VCaP (cell line): ENCODE measurements around the gene PAPPA.

ENCODE experiments used
- H3K27ac ChIP-seq: fragments of 450-650 bp; 2 replicates; pipeline ENCODE4 v1.5.1; 2017
- TF ChIP-seq, protein P1 (sequence below): fragments of 450-650 bp; conservative IDR thresholded peaks from 2 replicates; pipeline ENCODE4 v1.5.1; 2017; ENCODE audit warnings: mild to moderate bottlenecking, moderate library complexity

Gene PAPPA

DNA sequence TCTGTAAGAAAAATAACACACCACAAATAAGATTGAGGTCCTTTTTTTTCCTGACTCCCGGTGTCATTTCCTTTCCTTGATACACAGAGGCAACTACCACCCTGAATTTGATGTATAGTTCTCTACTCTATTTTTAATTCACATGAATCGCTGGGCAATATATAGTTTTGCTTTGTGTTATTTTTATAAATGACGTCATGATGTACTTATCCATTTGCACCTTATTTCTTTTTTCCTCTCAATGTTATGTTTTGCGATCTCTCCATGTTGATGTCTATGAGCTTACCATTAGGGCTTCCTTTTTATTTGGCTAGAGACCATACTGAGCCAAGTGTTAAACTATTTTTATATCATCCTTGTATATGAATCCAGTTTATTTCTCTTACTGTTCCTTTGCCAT, 175.9 kb downstream of the PAPPA start:
- no peak overlapping the region for H3K27ac ChIP-seq
- TF ChIP-seq, protein P1, sequence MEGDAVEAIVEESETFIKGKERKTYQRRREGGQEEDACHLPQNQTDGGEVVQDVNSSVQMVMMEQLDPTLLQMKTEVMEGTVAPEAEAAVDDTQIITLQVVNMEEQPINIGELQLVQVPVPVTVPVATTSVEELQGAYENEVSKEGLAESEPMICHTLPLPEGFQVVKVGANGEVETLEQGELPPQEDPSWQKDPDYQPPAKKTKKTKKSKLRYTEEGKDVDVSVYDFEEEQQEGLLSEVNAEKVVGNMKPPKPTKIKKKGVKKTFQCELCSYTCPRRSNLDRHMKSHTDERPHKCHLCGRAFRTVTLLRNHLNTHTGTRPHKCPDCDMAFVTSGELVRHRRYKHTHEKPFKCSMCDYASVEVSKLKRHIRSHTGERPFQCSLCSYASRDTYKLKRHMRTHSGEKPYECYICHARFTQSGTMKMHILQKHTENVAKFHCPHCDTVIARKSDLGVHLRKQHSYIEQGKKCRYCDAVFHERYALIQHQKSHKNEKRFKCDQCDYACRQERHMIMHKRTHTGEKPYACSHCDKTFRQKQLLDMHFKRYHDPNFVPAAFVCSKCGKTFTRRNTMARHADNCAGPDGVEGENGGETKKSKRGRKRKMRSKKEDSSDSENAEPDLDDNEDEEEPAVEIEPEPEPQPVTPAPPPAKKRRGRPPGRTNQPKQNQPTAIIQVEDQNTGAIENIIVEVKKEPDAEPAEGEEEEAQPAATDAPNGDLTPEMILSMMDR: no peak

DNA sequence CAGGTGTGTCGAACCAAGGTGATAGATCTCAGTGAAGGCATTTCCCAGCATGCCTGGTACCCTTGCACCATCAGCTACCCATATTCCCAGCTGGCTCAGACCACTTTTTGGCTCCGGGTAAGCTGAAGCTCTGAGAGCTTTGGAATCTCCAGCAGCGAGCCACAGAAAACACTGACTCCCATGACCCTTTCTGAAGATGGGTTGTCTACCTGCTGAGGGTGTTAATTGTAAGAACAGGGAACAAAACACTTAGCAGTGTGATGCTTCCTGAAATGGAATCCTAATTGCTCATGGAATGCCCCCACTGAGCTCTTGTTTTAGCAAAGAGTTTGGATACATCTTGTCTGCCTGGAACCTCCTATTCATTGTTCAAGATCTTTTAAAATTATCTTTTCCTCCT, 177.7 kb downstream of the PAPPA start:
- TF ChIP-seq, protein P1: no peak
- no peak overlapping the region for H3K27ac ChIP-seq

DNA sequence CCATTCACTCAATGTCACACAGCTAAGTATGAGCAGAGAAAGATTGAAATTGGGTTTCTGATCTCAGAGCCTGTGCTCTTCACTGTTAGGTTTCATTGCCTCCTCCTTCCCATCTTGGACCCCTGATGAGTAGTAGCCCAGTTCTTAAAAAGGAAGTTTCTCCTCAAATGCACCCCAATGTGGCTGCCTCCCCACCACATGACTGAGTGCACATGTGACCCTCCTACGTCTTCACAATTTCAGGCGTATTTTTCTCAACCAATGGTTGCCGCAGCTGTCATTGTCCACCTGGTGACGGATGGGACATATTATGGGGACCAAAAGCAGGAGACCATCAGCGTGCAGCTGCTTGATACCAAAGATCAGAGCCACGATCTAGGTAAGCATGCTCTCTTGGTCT, 178.5 kb downstream of the PAPPA start:
- H3K27ac ChIP-seq: no peak overlapping the region
- TF ChIP-seq, protein P1: no peak

DNA sequence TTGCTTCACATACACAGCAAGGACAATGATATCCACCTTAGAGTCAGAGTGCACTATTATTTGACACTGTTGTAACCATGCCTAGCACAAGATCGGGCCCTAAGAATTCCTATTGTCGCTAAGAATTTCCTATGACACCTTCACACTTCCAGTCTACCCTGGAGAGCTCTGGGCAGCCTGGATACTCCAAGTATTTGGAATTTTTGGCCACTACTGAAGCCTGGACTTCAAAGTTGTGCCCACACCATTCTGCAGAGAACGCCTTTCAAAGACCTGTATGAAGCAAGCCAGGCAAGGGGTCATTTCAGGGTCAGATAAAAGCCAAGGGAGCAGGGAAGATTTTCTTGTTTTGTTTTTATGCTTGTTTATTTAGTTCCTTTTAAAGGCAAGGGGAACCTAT, 179.7 kb downstream of the PAPPA start:
- TF ChIP-seq, protein P1: no peak
- H3K27ac ChIP-seq: no peak overlapping the region

DNA sequence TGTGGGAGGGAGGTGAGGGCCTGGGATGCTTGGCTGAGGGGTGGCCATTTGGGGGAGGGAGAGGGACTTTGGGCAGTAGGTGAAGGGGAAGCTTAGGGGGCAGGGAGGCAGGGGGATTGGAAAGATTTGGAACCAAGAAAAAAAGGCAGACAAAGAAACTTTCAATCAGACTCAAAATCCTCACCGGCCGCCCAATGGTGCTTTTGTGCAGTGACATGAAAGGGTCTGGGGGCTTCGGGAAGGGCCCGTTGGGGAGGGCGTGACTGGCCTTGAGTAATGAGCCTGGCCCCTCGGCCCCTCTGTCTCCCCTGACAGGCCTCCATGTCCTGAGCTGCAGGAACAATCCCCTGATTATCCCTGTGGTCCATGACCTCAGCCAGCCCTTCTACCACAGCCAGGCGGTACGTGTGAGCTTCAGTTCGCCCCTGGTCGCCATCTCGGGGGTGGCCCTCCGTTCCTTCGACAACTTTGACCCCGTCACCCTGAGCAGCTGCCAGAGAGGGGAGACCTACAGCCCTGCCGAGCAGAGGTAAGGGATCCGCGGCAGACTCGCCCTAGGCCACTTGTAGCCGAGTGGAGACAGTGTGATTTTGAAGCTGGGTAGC, 181.1 kb downstream of the PAPPA start:
- TF ChIP-seq, protein P1: no peak
- H3K27ac ChIP-seq: no peak overlapping the region

DNA sequence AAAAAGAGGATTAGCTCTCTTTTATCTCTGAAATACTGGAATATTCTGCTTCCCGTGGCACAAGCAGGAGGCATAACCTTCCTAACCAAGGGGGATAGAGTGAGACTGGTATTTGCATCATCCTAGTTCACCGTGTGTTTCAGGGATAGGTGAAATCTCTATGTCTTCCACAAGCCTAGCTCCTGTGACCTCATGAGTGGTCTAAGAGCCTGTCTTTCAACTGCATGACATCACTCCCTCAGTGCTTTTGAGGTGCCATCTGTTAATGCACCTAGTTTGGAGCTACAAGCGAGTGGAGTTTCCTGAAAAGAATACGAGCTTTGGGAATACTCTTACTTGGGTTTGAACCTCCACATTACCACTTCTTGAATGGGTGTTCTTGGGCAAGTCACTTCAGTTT, 181.8 kb downstream of the PAPPA start:
- no peak overlapping the region for H3K27ac ChIP-seq
- TF ChIP-seq, protein P1: no peak

DNA sequence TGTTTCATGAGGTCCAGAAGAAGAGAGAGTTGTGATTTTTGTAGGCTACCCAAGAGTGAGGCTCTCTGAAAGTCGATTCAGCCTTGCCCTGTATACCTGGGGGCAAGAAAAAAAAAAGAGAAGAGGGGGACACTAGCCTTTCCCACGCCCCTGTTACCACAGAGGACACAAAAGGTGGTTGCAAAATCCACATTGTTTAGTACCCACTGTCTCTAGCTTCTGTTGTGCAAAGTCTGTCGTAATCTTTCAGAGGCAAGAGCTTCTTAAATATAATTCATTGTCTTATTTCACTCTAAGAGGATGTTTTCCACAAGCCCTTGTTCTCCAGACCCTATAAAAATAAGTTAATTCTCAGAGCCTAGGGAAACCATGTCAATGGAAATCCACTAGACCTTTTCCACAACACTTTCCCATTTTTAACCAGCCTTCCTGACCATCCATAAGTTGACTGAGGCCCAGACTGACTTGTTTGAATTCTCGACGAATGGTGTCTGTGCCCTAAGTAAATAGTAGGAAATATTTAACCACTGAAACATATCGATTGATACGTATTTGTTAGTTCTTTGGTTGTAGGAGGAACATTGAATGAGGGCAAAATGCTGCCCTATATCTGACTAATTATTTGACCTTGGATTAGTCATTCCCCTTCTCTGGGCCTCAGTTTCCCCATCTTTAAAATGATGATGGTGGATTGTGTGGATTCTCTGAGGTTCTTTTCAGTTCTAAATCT, 182.7 kb downstream of the PAPPA start:
- TF ChIP-seq, protein P1: no peak

More for the DNA sequence above, 182.7 kb downstream of the PAPPA start:
- no peak overlapping the region for H3K27ac ChIP-seq
